ENCODE data around the gene BICRA. TPM values are rescaled to one million over a fixed set of nuclear protein-coding genes. Genes with fewer than 3 reads are reported as not detected.

The BICRA gene
- total and polyA plus RNA-seq, 2 of the 8 experiments (the other 6 are each of a cell fraction or from before 2014, with no cell fraction given) = 1.5 to 29.2 TPM

GRCh38 chr19:47726467-47726866 is 117.5 kb downstream of the BICRA start:
- H3K4me3 ChIP-seq (ENCODE audit: extremely low read depth in 1 of 4, insufficient read depth in 2 of 4, low read depth in 3 of 4, low read length in 4 of 4) = no peak overlapping the region
- H2BK20ac ChIP-seq (ENCODE audit: low read length) = no peak overlapping the region
- no peaks in the 10 kb centered on the region for H3K36me3 ChIP-seq (ENCODE audit: control insufficient read depth in 2 of 4, insufficient read depth in 4 of 4, low read length in 3 of 4)
- no peak overlapping the region for H2BK5ac ChIP-seq (ENCODE audit: low read depth, low read length)
- no peak overlapping the region for H3K4ac ChIP-seq (replicated peaks; ENCODE audit: insufficient read length, low read depth, low read length)
- H3K4me2 ChIP-seq (ENCODE audit: insufficient read depth in 1 of 2, low read depth in 2 of 2, low read length in 2 of 2) = no peak overlapping the region
- FAIRE-seq = no peak
- ChIA-PET CTCF (ENCODE audit: partially characterized antibody) (interaction anchor here (1.6 to 15.9 kb wide), 4 partner anchors 11 to 39 kb away, joined by 3 to 143 read pairs (median 4); partner anchors contain the start of gene EHD2), POLR2A (ENCODE audit: partially characterized antibody) (no interaction called here)
- H4K5ac ChIP-seq (ENCODE audit: insufficient read length, low read depth, low read length) = no peak overlapping the region
- no peak overlapping the region for H3K23ac ChIP-seq (ENCODE audit: insufficient read length)
- H2AFZ ChIP-seq (ENCODE audit: low read length) = no peak overlapping the region
- H3K4me1 ChIP-seq (replicated peaks in 1 of 4; ENCODE audit: control insufficient read depth in 3 of 4, insufficient read depth in 4 of 4, low read length in 3 of 4) = peaks cover 0 to 9% (median 5%) of the 10 kb centered on the region in 4 experiments; a peak in 2 of 7 replicates
- 84% methylated on average over 4 of the region's 4 CpGs; no CpG with 5 or more reads in 1 of the 2 experiments for WGBS, 2 experiments (ENCODE audit: extremely low coverage in 1 of 2, insufficient coverage in 1 of 2, insufficient read length in 1 of 2, insufficient replicate concordance in 2 of 2, low coverage in 1 of 2, low lambda C conversion rate in 2 of 2, missing lambda C conversion rate in 1 of 2)
- DNase-seq (ENCODE audit: low read depth in 1 of 2, low spot score in 2 of 2) = no peak
- no peaks in the 10 kb centered on the region for H3K79me2 ChIP-seq (ENCODE audit: control insufficient read depth in 1 of 2, insufficient read depth in 2 of 2, low read length in 2 of 2)
- H2BK120ac ChIP-seq (replicated peaks; ENCODE audit: low read depth, low read length) = no peak overlapping the region
- no peak overlapping the region for H3K14ac ChIP-seq (ENCODE audit: insufficient read length)
- no peak overlapping the region for H3K18ac ChIP-seq (ENCODE audit: extremely low read depth, low read length)
- H4K8ac ChIP-seq (ENCODE audit: extremely low read depth, insufficient read depth, low read length) = no peak overlapping the region
- no peak overlapping the region for H2BK15ac ChIP-seq (ENCODE audit: low read length)
- no peaks in the 10 kb centered on the region for H4K20me1 ChIP-seq (replicated peaks in 1 of 2; ENCODE audit: control insufficient read depth in 1 of 2, insufficient read depth in 2 of 2, low read length in 2 of 2)
- no peak overlapping the region for H3K9ac ChIP-seq (replicated peaks in 1 of 4; ENCODE audit: extremely low read depth in 1 of 4, low read depth in 3 of 4, low read length in 3 of 4)
- no peak overlapping the region for H3K27ac ChIP-seq (ENCODE audit: low read depth, low read length)
- no peaks in the 10 kb centered on the region for H3K27me3 ChIP-seq (replicated peaks in 1 of 4; ENCODE audit: control insufficient read depth in 3 of 4, extremely low read depth in 1 of 4, insufficient read depth in 3 of 4, low read length in 3 of 4)
- H2AK5ac ChIP-seq (ENCODE audit: low read depth, low read length) = no peak overlapping the region
- H3K79me1 ChIP-seq (ENCODE audit: low read depth, low read length) = no peaks in the 10 kb centered on the region; the same call in 1 of the 2 replicates
- H3K56ac ChIP-seq (replicated peaks; ENCODE audit: insufficient read length, low read depth, low read length) = no peak overlapping the region
- no peaks in the 10 kb centered on the region for H3K9me3 ChIP-seq (ENCODE audit: insufficient read depth in 2 of 2, low read depth in 1 of 2, low read length in 1 of 2)
- no peak overlapping the region for H2BK12ac ChIP-seq (ENCODE audit: low read depth, low read length)
- H4K91ac ChIP-seq (replicated peaks; ENCODE audit: insufficient read length, low read length) = no peak overlapping the region
- H3K23me2 ChIP-seq (ENCODE audit: low read depth, low read length) = peaks cover 5% of the 10 kb centered on the region; the same call in 1 of the 2 replicates
- TF ChIP-seq KDM5A (IDR thresholded peaks at IDR 0.05; ENCODE audit: low read length) (no peak), TAF7 (optimal IDR thresholded peaks at IDR 0.05; ENCODE audit: borderline replicate concordance, low read depth, low read length) (no peak), TAF1 (IDR thresholded peaks at IDR 0.05; ENCODE audit: low read depth, low read length) (no peak)

Data from H1 (cell line).